ENCODE results near the gene TSTD1. TPM values are rescaled to one million over a fixed set of nuclear protein-coding genes. Genes with fewer than 3 reads are reported as not detected.
A peak's percentile ranks its signal among the peaks of the same experiment; 100 is the strongest.
"Not testable (repeated sequence)": the region's sequence is repeated elsewhere in the genome, so short reads cannot be mapped to it uniquely, and the experiment has no call there.

Gene TSTD1
- total RNA-seq, 1 donor from 2014 or later: 112 TPM

DNA sequence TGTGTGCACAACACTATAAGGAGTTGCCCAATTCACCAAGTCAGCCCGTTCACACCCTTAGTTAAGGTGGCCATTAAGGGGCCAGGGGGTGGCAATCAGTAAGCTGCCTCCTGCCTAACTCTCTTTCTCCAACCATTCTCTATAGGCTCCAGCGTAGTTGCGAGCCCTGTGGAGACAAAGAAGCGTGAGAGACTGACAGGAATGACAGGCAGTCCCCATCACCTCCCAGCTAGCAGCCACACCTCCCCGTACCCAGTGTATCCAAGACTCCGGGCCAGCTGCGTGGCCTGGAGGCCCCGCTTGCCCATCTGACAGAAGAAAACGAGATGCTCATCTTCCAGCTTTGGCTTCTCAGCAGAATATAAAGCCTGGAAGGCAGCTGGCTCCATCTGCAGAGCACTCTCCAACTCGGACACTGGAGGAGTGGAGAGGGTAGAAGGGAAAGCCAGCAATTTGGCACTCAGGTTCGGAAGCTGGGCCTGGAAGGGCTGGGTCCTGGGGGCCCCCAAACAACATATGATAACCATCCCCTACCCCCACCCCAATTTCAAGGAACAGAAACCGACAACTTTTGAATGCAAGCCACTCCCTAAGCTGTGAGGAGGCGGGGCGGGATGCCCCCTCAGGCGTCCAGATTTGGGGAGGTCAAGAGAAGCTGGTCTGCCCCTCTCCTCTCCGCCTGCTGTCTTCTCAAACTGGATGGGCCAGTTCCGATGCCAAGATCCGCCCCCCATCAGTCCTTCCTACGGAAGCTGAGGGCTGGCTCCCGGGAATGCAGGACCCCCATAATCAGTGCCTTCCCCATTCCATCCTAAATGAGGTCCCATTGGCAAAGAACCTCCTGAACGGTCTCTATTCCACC is 872 bp downstream of the TSTD1 start:
- TF ChIP-seq CTCF (IDR thresholded peaks at IDR 0.05; ENCODE audit: insufficient read depth, low read length, poor library complexity, severe bottlenecking): no peak
- Histone ChIP-seq H3K4me3 (ENCODE audit: low read depth, low read length) (peak overlapping the region; percentile 77), H3K27me3 (ENCODE audit: control insufficient read depth, insufficient read depth, low read length) (no peaks in the 10 kb centered on the region), H3K36me3 (ENCODE audit: control insufficient read depth, insufficient read depth, low read length) (peaks cover 3% of the 10 kb centered on the region)
- DNase-seq (ENCODE audit: low read depth): no peak

DNA sequence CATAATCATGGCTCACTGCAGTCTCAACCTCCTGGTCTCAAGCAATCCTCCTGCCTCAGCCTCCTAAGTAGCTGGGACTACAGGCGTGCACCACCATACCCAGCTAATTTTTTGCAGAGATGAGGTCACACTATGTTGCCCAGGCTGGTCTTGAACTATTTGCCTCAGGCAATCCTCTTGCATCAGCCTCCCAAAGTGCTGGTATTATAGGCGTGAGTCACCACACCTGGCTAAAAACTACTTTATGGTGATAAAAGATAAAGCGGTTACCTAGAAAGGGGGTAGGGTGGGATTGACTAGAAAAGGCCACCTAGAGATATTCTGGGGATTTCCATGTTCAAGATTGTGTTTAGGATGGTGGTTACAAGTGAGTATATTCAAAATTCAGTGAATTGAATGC is 5.0 kb downstream of the TSTD1 start:
- Histone ChIP-seq H3K27me3 (ENCODE audit: control insufficient read depth, insufficient read depth, low read length) (no peaks in the 10 kb centered on the region), H3K4me3 (ENCODE audit: low read depth, low read length) (no peak overlapping the region), H3K36me3 (ENCODE audit: control insufficient read depth, insufficient read depth, low read length) (no peaks in the 10 kb centered on the region)
- no peak for DNase-seq (ENCODE audit: low read depth)
- TF ChIP-seq CTCF (IDR thresholded peaks at IDR 0.05; ENCODE audit: insufficient read depth, low read length, poor library complexity, severe bottlenecking): no peak

GRCh38 chr1:161032409-161032808 is 6.4 kb downstream of the TSTD1 start:
- no peak for TF ChIP-seq CTCF (IDR thresholded peaks at IDR 0.05; ENCODE audit: insufficient read depth, low read length, poor library complexity, severe bottlenecking)
- no peak overlapping the region for H3K4me3 ChIP-seq (ENCODE audit: low read depth, low read length)
- H3K36me3 ChIP-seq (ENCODE audit: control insufficient read depth, insufficient read depth, low read length): no peaks in the 10 kb centered on the region
- no peak for DNase-seq (ENCODE audit: low read depth)
- H3K27me3 ChIP-seq (ENCODE audit: control insufficient read depth, insufficient read depth, low read length): no peaks in the 10 kb centered on the region

DNA sequence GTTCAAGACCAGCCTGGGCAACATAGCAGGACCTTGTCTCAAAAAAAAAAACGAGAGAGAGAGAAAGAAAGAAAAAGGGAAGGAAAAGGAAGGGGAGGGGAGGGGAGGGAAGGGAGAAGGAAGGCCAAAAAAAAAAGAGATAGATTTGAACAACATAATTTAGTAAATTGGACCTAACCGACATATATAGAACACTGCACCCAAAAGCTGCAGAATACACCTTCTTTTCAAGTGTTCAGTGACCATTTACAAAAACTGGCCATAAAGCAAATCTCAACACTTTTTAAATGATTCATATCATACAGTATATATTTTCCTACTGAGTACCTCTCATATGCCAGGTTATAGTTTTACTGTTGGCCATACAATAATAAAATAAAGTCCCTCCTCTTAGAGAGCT is 6.9 kb downstream of the TSTD1 start:
- DNase-seq (ENCODE audit: low read depth): no peak
- no peak for TF ChIP-seq CTCF (IDR thresholded peaks at IDR 0.05; ENCODE audit: insufficient read depth, low read length, poor library complexity, severe bottlenecking)
- no peaks in the 10 kb centered on the region for H3K27me3 ChIP-seq (ENCODE audit: control insufficient read depth, insufficient read depth, low read length)
- no peaks in the 10 kb centered on the region for H3K36me3 ChIP-seq (ENCODE audit: control insufficient read depth, insufficient read depth, low read length)
- no peak overlapping the region for H3K4me3 ChIP-seq (ENCODE audit: low read depth, low read length)

- not testable (repeated sequence) for H3K27me3 ChIP-seq (ENCODE audit: control insufficient read depth, insufficient read depth, low read length); DNase-seq (ENCODE audit: low read depth); H3K36me3 ChIP-seq (ENCODE audit: control insufficient read depth, insufficient read depth, low read length)
Observed at GRCh38 chr1:161029466-161029865, 9.3 kb downstream of the TSTD1 start.

DNA sequence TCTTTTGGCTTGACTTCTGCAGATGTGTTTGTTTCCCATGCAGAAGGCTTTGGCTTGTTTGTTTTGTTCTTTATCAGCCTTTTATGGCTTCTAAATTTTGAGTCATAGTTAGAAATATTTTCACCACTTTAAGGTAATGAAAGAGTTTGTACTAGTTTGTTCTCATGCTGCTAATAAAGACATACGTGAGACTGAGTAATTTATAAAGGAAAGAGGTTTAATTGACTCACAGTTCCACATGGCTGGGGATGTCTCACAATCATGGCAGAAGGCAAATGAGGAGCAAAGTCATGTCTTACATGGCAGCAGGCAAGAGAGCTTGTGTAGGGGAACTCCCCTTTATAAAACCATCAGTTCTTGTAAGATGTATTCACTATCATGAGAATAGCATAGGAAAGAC is 11.8 kb downstream of the TSTD1 start:
- DNase-seq (ENCODE audit: low read depth); H3K36me3 ChIP-seq (ENCODE audit: control insufficient read depth, insufficient read depth, low read length); H3K27me3 ChIP-seq (ENCODE audit: control insufficient read depth, insufficient read depth, low read length); H3K4me3 ChIP-seq (ENCODE audit: low read depth, low read length): not testable (repeated sequence)

More at GRCh38 chr1:161029466-161029865, 9.3 kb downstream of the TSTD1 start:
- H3K4me3 ChIP-seq (ENCODE audit: low read depth, low read length): not testable (repeated sequence)

DNA sequence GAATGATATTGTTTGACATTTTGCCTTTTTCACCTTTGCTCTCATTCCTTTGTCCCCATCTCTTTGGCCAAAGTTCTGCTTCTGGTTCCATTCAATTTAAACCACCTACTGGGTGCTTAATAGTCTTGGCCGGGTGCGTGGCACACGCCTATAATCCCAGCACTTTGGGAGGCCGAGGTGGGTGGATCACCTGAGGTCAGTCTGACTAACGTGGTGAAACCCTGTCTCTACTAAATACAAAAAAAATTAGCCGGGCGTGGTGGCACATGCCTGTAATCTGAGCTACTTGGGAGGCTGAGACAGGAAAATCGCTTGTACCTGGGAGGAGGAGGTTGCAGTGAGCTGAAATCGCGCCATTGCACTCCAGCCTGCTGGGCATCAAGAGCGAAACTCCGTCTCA is 16.3 kb downstream of the TSTD1 start:
- H3K36me3 ChIP-seq (ENCODE audit: control insufficient read depth, insufficient read depth, low read length); H3K27me3 ChIP-seq (ENCODE audit: control insufficient read depth, insufficient read depth, low read length); H3K4me3 ChIP-seq (ENCODE audit: low read depth, low read length); DNase-seq (ENCODE audit: low read depth): not testable (repeated sequence)
